Kidney epithelial cell (primary cell): ENCODE results near the gene FAP. TPM values are rescaled to one million over a fixed set of nuclear protein-coding genes. Genes with fewer than 3 reads are reported as not detected.

Source experiments
- DNase-seq: peaks from one replicate; pipeline ENCODE4 v3.0.0-alpha.2; 2010; ENCODE audit warnings: low read depth
- H3K27me3 ChIP-seq: 2 replicates; pipeline ENCODE4 v1.6.0; 2011; ENCODE audit warnings: low read length; ENCODE audit not compliant: control insufficient read depth, insufficient read depth
- H3K36me3 ChIP-seq: 2 replicates; pipeline ENCODE4 v1.5.1; 2011; ENCODE audit warnings: low read length; ENCODE audit not compliant: control insufficient read depth, insufficient read depth
- H3K4me3 ChIP-seq: 2 replicates; pipeline ENCODE4 v1.5.1; 2011; ENCODE audit warnings: low read depth, mild to moderate bottlenecking, control low read depth, low read length
- total RNA-seq: library from RNA; depleted of rRNA; stranded (reverse); fragments of >200 nt; gene quantifications from 2 replicates; pipeline ENCODE4 v1.2.3, GENCODE V29; 2015
- TF ChIP-seq, protein P1 (sequence below): IDR thresholded peaks from 2 replicates; pipeline ENCODE4 v1.5.1; 2011; ENCODE audit warnings: mild to moderate bottlenecking, moderate library complexity, low read length, control low read depth, inconsistent platforms; ENCODE audit not compliant: insufficient read depth, poor library complexity, severe bottlenecking

The FAP gene
- total RNA-seq, 1 donor from 2014 or later = 2.8 TPM

DNA sequence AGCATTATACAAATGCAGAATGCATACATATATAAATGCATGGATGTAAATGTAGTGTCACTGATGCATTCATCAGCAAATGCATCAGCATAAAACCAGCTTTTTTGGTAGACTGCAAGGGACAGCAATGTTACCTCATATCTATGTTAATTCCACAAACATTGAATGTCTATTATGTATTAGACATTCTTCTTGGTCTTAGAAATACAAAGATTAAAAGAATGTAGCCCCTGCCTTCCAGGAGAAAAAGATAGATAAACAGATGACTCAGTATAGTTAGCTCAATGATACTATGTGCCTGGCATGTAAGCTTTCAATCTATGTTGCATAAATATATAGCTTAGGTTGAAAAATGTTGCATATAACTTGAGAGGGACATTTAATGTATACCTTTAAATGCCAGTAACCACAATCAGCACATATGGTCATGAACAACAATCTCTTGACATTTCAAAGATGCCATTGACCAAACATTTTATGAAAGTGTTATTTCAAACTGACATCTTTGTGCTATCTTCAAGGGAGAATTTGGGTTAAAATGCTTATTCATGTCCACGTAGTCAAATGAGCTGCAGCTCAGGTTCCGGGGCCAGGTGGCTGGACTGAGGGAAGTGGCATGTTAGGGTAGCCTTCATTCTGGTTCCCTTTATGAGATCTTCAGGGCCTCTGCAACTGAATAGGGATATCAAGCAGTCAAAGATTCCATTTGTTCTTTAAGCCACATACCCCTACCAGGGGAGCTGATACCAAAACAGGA is 46.0 kb downstream of the FAP start:
- Histone ChIP-seq H3K36me3 (no peaks in the 10 kb centered on the region), H3K4me3 (no peak overlapping the region)
- DNase-seq = no peak

DNA sequence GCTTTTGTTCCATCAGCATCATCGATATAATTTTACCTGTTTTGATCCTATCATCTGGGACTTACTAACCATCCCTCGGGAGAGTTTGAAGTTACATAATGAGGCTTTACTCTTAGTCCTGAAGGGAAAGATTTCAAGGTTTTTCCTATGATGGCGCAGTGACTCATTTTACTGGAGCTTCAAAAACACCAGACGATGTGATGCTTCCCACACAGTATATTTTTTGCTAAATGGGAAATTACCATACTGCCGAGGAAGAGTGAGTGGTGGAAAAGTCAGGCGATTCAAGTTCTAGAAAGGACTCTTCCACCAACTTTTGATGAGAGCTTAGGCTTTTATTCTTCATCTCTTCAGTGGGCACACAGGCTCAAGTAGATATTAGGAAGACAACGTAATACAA is 46.6 kb downstream of the FAP start:
- Histone ChIP-seq H3K27me3 (no peaks in the 10 kb centered on the region), H3K4me3 (no peak overlapping the region), H3K36me3 (no peaks in the 10 kb centered on the region)
- no peak for DNase-seq
- TF ChIP-seq, protein P1, sequence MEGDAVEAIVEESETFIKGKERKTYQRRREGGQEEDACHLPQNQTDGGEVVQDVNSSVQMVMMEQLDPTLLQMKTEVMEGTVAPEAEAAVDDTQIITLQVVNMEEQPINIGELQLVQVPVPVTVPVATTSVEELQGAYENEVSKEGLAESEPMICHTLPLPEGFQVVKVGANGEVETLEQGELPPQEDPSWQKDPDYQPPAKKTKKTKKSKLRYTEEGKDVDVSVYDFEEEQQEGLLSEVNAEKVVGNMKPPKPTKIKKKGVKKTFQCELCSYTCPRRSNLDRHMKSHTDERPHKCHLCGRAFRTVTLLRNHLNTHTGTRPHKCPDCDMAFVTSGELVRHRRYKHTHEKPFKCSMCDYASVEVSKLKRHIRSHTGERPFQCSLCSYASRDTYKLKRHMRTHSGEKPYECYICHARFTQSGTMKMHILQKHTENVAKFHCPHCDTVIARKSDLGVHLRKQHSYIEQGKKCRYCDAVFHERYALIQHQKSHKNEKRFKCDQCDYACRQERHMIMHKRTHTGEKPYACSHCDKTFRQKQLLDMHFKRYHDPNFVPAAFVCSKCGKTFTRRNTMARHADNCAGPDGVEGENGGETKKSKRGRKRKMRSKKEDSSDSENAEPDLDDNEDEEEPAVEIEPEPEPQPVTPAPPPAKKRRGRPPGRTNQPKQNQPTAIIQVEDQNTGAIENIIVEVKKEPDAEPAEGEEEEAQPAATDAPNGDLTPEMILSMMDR = no peak

More for the DNA sequence above, 46.0 kb downstream of the FAP start:
- H3K27me3 ChIP-seq = no peaks in the 10 kb centered on the region
- TF ChIP-seq, protein P1 = no peak

- DNase-seq = no peak
- Histone ChIP-seq H3K36me3 (no peaks in the 10 kb centered on the region), H3K27me3 (no peaks in the 10 kb centered on the region), H3K4me3 (no peak overlapping the region)
- TF ChIP-seq, protein P1 = no peak
Observed at GRCh38 chr2:162188451-162188850, 54.8 kb downstream of the FAP start.

GRCh38 chr2:162185541-162186232 is 57.6 kb downstream of the FAP start:
- TF ChIP-seq, protein P1 = no peak
- DNase-seq = no peak
- Histone ChIP-seq H3K27me3 (no peaks in the 10 kb centered on the region), H3K4me3 (no peak overlapping the region), H3K36me3 (no peaks in the 10 kb centered on the region)

- TF ChIP-seq, protein P1 = no peak
- Histone ChIP-seq H3K4me3 (no peak overlapping the region), H3K27me3 (no peaks in the 10 kb centered on the region), H3K36me3 (no peaks in the 10 kb centered on the region)
- DNase-seq = no peak
Observed at GRCh38 chr2:162184821-162185450, 58.3 kb downstream of the FAP start.
